GM12878 (cell line): Measurements from ENCODE around the gene ACAP2. TPM values are rescaled to one million over a fixed set of nuclear protein-coding genes. Genes with fewer than 3 reads are reported as not detected.

ENCODE experiments used
- ATAC-seq: fragments of 200-7000 bp; cut with Tn5 transposase; 3 replicates; pipeline ENCODE4 v1.9.1; 2020; ENCODE audit warnings: mild to moderate bottlenecking, moderate library complexity
- BruUV-seq: library from RNA; stranded (reverse); fragments of 400-500 nt; replicated peaks from 2 replicates; lab custom pipeline; 2021; lab: Mats Ljungman, UMichigan
- CTCF ChIA-PET: fragments of 300-600 bp; sonication (Branson Sonifier 250); formaldehyde crosslinking; extraction: SDS; loops from one replicate; lab custom pipeline; 2021; ENCODE audit warnings: inconsistent platforms; lab: Yijun Ruan, JAX
- POLR2A ChIA-PET: fragments of 350-600 bp; formaldehyde crosslinking; extraction: SDS; loops from one replicate; lab custom pipeline; 2021; ENCODE audit warnings: inconsistent platforms; lab: Charles Lee
- RAD21 ChIA-PET: fragments of 300-600 bp; sonication (Branson Sonifier 250); formaldehyde crosslinking; loops from one replicate; lab custom pipeline; 2023; ENCODE audit warnings: antibody characterized with exemption; ENCODE audit not compliant: unreplicated experiment; lab: Charles Lee
- SMC1A ChIA-PET: fragments of 300-600 bp; sonication (Branson Sonifier 250); formaldehyde crosslinking; loops from one replicate; lab custom pipeline; 2023; ENCODE audit not compliant: unreplicated experiment, uncharacterized antibody; lab: Charles Lee
- DNase-seq: peaks from one replicate; pipeline ENCODE4 v3.0.0-alpha.2; 2011; ENCODE audit warnings: low read depth, low spot score
- FAIRE-seq: peaks from 3 replicates; lab custom pipeline; 2011; peaks lifted over from hg19 to GRCh38; lab: Jason Lieb, UNC
- H2AFZ ChIP-seq: 2 replicates; pipeline ENCODE4 v1.6.0; 2011; ENCODE audit warnings: low read depth, low read length, control low read depth; ENCODE audit not compliant: control insufficient read depth
- H3K27ac ChIP-seq: 2 replicates; pipeline ENCODE4 v1.5.1; 2011; ENCODE audit warnings: control low read depth; ENCODE audit not compliant: control insufficient read depth, insufficient read depth
- H3K27me3 ChIP-seq, 2 experiments: replicated peaks in 1 of 2; 2 replicates each; pipeline versions ENCODE4 v1.6.0 to v1.6.1; 2011; ENCODE audit warnings: low read length in 1 of 2; ENCODE audit not compliant: control insufficient read depth in 2 of 2, insufficient read depth in 2 of 2
- H3K36me3 ChIP-seq, 2 experiments: 2 replicates each; pipeline ENCODE4 v1.5.1; 2011; ENCODE audit warnings: low read length in 1 of 2; ENCODE audit not compliant: control insufficient read depth in 2 of 2, insufficient read depth in 2 of 2
- H3K4me1 ChIP-seq: 2 replicates; pipeline ENCODE4 v1.6.1; 2011; ENCODE audit warnings: mild to moderate bottlenecking, low read length, moderate library complexity, mixed read lengths; ENCODE audit not compliant: control insufficient read depth, insufficient read depth
- H3K4me2 ChIP-seq: 2 replicates; pipeline ENCODE4 v1.6.0; 2011; ENCODE audit warnings: control low read depth; ENCODE audit not compliant: control insufficient read depth, insufficient read depth
- H3K4me3 ChIP-seq: fragments of 200-600 bp; sonication (generic); 2 replicates; pipeline ENCODE4 v1.5.1; 2016
- H3K79me2 ChIP-seq: 2 replicates; pipeline ENCODE4 v1.6.0; 2011; ENCODE audit warnings: low read length; ENCODE audit not compliant: control insufficient read depth, insufficient read depth
- H3K9ac ChIP-seq: 2 replicates; pipeline ENCODE4 v1.8.0; 2011; ENCODE audit warnings: low read length, control low read depth, mixed read lengths; ENCODE audit not compliant: control insufficient read depth, insufficient read depth
- H3K9me3 ChIP-seq: replicated peaks from 3 replicates; pipeline ENCODE4 v1.5.1; 2011; ENCODE audit warnings: mild to moderate bottlenecking, low read length; ENCODE audit not compliant: control insufficient read depth, insufficient read depth
- H4K20me1 ChIP-seq: 2 replicates; pipeline ENCODE4 v1.6.0; 2011; ENCODE audit not compliant: control insufficient read depth, insufficient read depth
- TBL1XR1 ChIP-seq: IDR thresholded peaks from 2 replicates; pipeline ENCODE4 v1.6.1; 2012; ENCODE audit warnings: low read depth, low read length, improper control_type of control experiment
- ZBTB40 ChIP-seq: fragments of 450-650 bp; IDR thresholded peaks from 2 replicates; pipeline ENCODE4 v1.6.1; 2016; ENCODE audit warnings: mild to moderate bottlenecking, moderate library complexity, borderline replicate concordance
- WGBS: methylation state at CpG from one replicate; pipeline ENCODE4 v1.1.6; 2016; ENCODE audit warnings: low lambda C conversion rate; ENCODE audit not compliant: insufficient replicate concordance, insufficient coverage; ENCODE audit errors: missing lambda C conversion rate; 5-methylcytosine and 5-hydroxymethylcytosine counted together
- in situ Hi-C: fragments of 300-500 bp; cut with MboI; formaldehyde crosslinking; loops from 9 replicates; pipeline ENCODE4 v1.14.3; 2018; ENCODE audit warnings: mixed read lengths
- intact Hi-C: fragments of 100-400 bp; cut with micrococcal nuclease; formaldehyde crosslinking; loops from one replicate; pipeline ENCODE4 v1.14.2; 2022; ENCODE audit not compliant: unreplicated experiment
- polyA plus RNA-seq, 11 experiments: library from polyadenylated mRNA; depleted of rRNA in 4 of 11; unstranded in 6 of 11; stranded (reverse) in 5 of 11; fragments of >200 nt; fragmentation: Nextera tagmentation in 4 of 11; fragmentation: Illumina TruSeq in 1 of 11; extraction: Ambion mirVana in 4 of 11; extraction: Trizol in 1 of 11; gene quantifications; 1 replicate in 1 of 11; 2 replicates in 10 of 11; pipeline versions ENCODE4 v1.2.1 to v1.2.3, GENCODE V29; 2011 to 2016; ENCODE audit warnings: inconsistent platforms in 2 of 11, missing spikeins in 2 of 11, low read depth in 1 of 11
- total RNA-seq, 4 experiments: library from RNA; depleted of rRNA in 3 of 4; stranded (reverse); fragments of >200 nt in 3 of 4; fragmentation: Illumina TruSeq in 1 of 4; extraction: Trizol in 1 of 4; gene quantifications; 2 replicates each; pipeline versions ENCODE4 v1.2.1 to v1.2.3, GENCODE V29; 2013 to 2021

ACAP2 gene
- total and polyA plus RNA-seq, 10 of the 15 experiments (the other 5 are each of a cell fraction or from before 2014, with no cell fraction given): 7.1 to 53.8 (median 35.7) TPM

- Histone ChIP-seq H3K9me3 (no peaks in the 10 kb centered on the region), H3K4me1 (peaks cover 26% of the 10 kb centered on the region), H2AFZ (no peak overlapping the region), H3K9ac (no peak overlapping the region), H3K4me2 (no peak overlapping the region), H3K4me3 (no peak overlapping the region), H3K27ac (peak overlapping the region; percentile 52; the same call in 1 of the 2 replicates), H4K20me1 (no peaks in the 10 kb centered on the region), H3K36me3 (no peaks in the 10 kb centered on the region), H3K79me2 (peaks cover 68% of the 10 kb centered on the region), H3K27me3 (no peaks in the 10 kb centered on the region)
- CTCF ChIA-PET: interaction anchor here (1.0 kb wide), 1 partner anchor 126 kb away, joined by 4 read pairs; the partner anchor contains the start of gene XXYLT1
- RAD21 ChIA-PET: interaction anchor here (1.1 to 5.0 kb wide), 2 partner anchors 43 to 126 kb away, joined by 4 to 39 read pairs; partner anchors contain the start of genes ACAP2 and XXYLT1
- SMC1A ChIA-PET: interaction anchor here (0.9 to 7.7 kb wide), 5 partner anchors 9 to 44 kb away, joined by 3 to 63 read pairs (median 3); partner anchors contain the start of gene ACAP2
- TF ChIP-seq ZBTB40: peak; percentile 78
- TF ChIP-seq TBL1XR1: no peak
- no TSS peak for BruUV-seq
- POLR2A ChIA-PET: interaction anchor here (0.6 to 1.2 kb wide), 3 partner anchors 10 to 135 kb away, joined by 3 to 5 read pairs (median 3); no protein-coding TSS in a partner anchor
- intact Hi-C loops (no loop called here), in situ Hi-C loops (no loop called here)
- 1% methylated on average over 3 of the region's 3 CpGs for WGBS
- ATAC-seq: peak; percentile 35
- no peak for FAIRE-seq
- DNase-seq: no peak
Measured at GRCh38 chr3:195397524-195397923, 45.3 kb downstream of the ACAP2 start.
